Neuron (in vitro differentiated cells): ENCODE results near the gene MAPKAPK2.
"Not testable (repeated sequence)": the region's sequence is repeated elsewhere in the genome, so short reads cannot be mapped to it uniquely, and the experiment has no call there.

Source experiments
- H2AFZ ChIP-seq: one replicate; pipeline ENCODE4 v1.6.1; 2013; ENCODE audit warnings: low read depth, mild to moderate bottlenecking, inconsistent platforms, low read length, moderate library complexity
- H3K27me3 ChIP-seq: one replicate; pipeline ENCODE4 v1.6.1; 2013; ENCODE audit warnings: low read length; ENCODE audit not compliant: insufficient read depth
- H3K36me3 ChIP-seq: one replicate; pipeline ENCODE4 v1.6.1; 2013; ENCODE audit warnings: low read length; ENCODE audit not compliant: insufficient read depth
- H3K4me1 ChIP-seq: one replicate; pipeline ENCODE4 v1.6.1; 2013; ENCODE audit warnings: low read length; ENCODE audit not compliant: insufficient read depth
- H3K4me3 ChIP-seq: 2 replicates; pipeline ENCODE4 v1.5.1; 2013; ENCODE audit warnings: mild to moderate bottlenecking, low read length, moderate library complexity
- H3K9me3 ChIP-seq: one replicate; pipeline ENCODE4 v1.6.1; 2013; ENCODE audit warnings: low read length

Gene MAPKAPK2

DNA sequence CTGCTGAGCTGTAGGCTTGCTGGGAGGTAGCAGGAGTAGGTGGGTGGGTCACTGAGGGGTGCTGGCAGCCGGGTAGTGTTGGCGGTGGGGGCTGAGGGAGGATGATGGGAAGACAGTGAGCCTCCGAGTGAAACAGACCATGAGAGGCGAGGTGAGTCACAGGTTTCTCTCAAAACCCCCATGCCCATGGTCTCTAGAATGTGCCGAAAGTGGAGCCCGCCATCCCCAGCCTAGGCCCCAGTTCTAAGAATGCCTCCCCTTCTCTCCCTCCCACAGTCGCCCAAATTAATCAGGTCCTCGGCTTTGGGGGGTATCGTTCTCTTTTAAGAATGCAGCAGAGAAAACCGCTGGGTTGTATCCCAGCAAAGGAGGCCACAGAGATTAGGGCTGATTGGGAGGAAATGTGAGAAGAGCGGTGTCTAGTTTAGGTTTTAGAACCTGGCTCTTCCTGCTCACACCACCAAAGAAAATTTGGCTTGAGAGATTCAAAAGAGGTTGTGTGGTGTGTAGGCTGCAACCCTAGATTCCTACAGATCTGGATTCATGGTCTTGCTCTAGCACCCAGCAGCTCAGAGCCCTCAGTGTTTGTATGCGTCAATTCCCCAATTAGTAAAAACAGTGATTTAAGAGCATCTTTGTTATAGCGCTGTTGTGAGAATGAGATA lies 58.1 kb downstream of the MAPKAPK2 start:
- Histone ChIP-seq H3K9me3 (no peaks in the 10 kb centered on the region), H3K4me3 (no peak overlapping the region), H3K4me1 (peaks cover 2% of the 10 kb centered on the region), H3K27me3 (peaks cover under 1% of the 10 kb centered on the region), H3K36me3 (no peaks in the 10 kb centered on the region), H2AFZ (no peak overlapping the region)

DNA sequence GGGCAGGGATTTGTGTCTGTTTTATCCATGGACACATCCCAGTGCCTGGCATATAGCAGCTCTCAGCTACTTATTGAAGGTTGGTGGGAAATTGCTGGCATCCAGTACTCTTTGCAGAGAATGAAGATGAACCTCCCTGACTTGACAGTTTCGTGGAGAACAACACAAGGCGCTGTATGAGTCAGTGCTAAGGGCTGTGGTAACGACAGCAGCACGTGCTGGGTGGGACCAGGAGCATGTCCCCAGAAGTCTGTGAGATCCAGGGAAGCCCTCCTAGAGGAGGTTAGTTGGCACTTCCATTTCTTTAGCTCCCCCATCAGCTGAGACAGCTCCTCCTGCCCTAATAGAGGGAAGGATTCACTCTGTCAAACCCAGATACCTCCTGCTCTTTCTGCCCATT lies 60.0 kb downstream of the MAPKAPK2 start:
- Histone ChIP-seq H2AFZ (no peak overlapping the region), H3K4me3 (no peak overlapping the region), H3K27me3 (peaks cover 6% of the 10 kb centered on the region), H3K36me3 (no peaks in the 10 kb centered on the region), H3K4me1 (no peaks in the 10 kb centered on the region), H3K9me3 (no peaks in the 10 kb centered on the region)

DNA sequence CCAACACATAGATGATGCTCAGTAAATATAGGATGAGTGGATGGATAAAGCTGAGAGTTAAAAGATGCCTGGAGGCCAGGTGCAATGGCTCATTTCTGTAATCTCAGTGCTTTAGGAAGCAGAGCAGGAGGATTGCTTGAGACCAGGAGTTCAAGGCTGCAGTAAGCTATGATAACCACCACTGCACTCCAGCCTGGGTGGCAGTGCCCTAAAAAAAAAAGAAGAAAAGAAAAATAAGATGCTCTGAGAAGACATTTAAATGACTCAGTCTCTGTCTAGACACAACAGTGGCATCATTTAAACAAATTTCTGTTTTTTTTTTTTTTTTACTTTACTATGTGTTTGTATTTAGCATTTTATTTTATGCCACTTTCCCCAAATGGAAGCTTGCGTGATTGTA lies 60.6 kb downstream of the MAPKAPK2 start:
- H3K36me3 ChIP-seq = no peaks in the 10 kb centered on the region

DNA sequence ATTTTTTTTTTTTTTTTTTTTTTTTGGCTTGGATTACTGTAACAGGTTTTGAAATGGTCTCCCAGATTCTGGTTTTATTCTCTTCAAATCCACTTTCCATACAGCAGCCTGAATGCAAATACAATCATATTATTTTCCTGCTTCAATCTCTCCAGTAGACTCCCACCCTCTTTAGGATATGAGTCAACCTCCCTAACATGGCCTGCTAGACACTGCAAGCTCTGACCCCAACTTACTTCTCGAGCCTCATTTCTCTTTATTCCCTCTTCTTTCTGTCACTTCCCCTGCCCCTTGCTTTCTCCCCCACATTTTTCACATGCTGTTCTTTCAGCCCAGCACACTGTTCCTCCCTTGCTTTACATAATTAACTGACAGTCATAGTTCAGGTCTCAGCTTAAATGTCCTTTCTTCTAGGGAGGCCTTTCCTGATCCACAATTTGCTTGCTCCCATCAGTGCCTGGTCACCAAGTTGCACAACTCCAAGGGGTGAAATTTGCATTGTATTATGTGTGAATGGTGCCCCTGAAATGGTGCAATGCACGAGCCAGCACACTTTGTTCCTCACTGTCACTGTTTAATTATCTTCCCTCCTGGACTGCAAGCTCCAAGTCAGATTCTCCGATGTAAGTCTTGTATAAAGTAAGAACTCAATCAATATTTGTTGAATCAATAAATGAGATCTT lies 63.8 kb downstream of the MAPKAPK2 start:
- no peaks in the 10 kb centered on the region for H3K9me3 ChIP-seq
- no peak overlapping the region for H2AFZ ChIP-seq
- no peaks in the 10 kb centered on the region for H3K36me3 ChIP-seq
- no peak overlapping the region for H3K4me3 ChIP-seq
- no peaks in the 10 kb centered on the region for H3K4me1 ChIP-seq
- peaks cover 21% of the 10 kb centered on the region for H3K27me3 ChIP-seq

More for the DNA sequence above, 60.6 kb downstream of the MAPKAPK2 start:
- Histone ChIP-seq H3K4me3 (no peak overlapping the region), H3K4me1 (no peaks in the 10 kb centered on the region), H3K27me3 (peaks cover 12% of the 10 kb centered on the region), H2AFZ (no peak overlapping the region), H3K9me3 (no peaks in the 10 kb centered on the region)

DNA sequence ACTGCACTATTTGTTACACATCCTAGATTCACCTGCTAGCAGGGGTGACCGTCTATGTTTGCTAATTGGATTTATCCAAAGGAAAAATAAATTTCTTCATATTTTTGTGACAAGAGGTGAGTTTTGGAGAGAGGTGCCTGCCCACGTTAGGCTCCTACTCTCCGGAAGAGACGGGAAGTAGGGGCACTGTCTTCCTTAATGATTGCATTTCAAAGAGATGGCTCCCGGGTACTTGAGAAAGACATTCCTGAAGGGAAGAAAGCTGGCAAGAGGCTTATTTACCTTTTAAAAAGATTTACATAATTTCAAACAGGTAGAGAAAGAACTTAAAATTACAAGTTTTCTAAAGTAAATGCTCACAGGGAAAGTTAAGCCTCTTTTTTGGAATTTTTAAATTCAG lies 67.2 kb downstream of the MAPKAPK2 start:
- H3K4me1 ChIP-seq = no peaks in the 10 kb centered on the region

DNA sequence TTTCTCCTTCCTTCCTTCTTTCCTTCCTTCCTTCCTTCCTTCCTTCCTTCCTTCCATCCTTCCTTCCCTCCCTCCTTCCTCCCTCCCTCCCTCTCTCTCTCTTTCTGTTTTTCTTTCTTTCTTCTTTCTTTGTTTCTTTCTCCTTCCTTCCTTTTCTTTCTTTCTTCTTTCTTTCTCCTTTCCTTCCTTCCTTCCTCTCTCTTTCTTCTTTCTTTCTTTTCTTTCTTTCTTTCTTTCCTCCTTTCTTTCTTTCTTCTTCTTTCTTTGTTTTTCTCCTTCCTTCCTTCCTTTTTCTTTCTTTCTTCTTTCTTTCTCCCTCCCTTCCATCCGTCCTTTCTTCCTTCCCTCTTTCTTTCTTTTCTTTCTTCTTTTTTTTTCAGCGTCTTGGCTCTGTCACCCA lies 67.8 kb downstream of the MAPKAPK2 start:
- no peak overlapping the region for H3K4me3 ChIP-seq
- H3K4me1 ChIP-seq = no peaks in the 10 kb centered on the region
- H3K36me3 ChIP-seq = no peaks in the 10 kb centered on the region
- H3K27me3 ChIP-seq = peaks cover 21% of the 10 kb centered on the region
- no peak overlapping the region for H2AFZ ChIP-seq
- no peaks in the 10 kb centered on the region for H3K9me3 ChIP-seq

More for the DNA sequence above, 67.2 kb downstream of the MAPKAPK2 start:
- Histone ChIP-seq H2AFZ (no peak overlapping the region), H3K9me3 (no peaks in the 10 kb centered on the region), H3K36me3 (no peaks in the 10 kb centered on the region), H3K27me3 (peaks cover 21% of the 10 kb centered on the region), H3K4me3 (no peak overlapping the region)

DNA sequence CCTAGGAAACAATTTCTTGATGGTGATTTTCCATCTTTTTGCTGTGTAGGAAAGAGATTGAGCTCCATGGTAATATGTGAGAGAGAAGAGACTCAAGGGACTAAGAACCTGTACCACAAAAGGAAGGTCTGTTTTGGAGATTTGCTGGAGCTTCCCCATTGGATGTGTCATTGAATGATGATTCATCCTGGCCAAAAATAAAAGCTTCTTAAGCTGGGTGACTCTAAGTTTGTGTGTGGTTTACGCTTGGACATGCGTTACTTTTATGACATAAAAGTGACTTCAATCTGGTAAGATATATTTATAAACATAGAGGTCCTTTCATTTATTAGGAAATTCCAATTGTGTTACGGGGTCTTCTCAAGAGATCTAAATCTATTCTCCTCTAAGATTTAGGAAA lies 68.4 kb downstream of the MAPKAPK2 start:
- Histone ChIP-seq H2AFZ (no peak overlapping the region), H3K9me3 (no peaks in the 10 kb centered on the region), H3K27me3 (peaks cover 18% of the 10 kb centered on the region), H3K4me1 (no peaks in the 10 kb centered on the region), H3K4me3 (no peak overlapping the region), H3K36me3 (no peaks in the 10 kb centered on the region)

DNA sequence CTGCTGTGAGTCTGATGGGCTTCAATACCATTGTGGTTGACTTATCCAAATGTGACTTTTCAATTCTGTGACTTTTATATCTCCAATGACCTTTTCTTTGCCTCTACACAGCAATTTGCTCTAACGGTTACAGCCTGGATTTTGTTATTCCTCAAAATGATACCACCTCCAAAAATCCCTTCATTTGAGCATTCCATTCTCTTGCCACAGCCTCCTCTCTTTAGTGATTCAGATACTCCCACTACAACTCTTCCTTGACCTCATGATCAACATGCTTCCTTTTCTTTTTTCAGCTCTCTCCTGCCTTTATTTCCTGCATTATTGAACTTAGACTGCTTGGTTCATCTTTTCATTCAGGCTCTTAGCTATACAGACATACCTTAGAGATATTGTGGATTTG lies 69.3 kb downstream of the MAPKAPK2 start:
- H3K4me1 ChIP-seq = no peaks in the 10 kb centered on the region
- no peaks in the 10 kb centered on the region for H3K9me3 ChIP-seq
- H2AFZ ChIP-seq = no peak overlapping the region
- peaks cover 18% of the 10 kb centered on the region for H3K27me3 ChIP-seq
- no peak overlapping the region for H3K4me3 ChIP-seq
- no peaks in the 10 kb centered on the region for H3K36me3 ChIP-seq

DNA sequence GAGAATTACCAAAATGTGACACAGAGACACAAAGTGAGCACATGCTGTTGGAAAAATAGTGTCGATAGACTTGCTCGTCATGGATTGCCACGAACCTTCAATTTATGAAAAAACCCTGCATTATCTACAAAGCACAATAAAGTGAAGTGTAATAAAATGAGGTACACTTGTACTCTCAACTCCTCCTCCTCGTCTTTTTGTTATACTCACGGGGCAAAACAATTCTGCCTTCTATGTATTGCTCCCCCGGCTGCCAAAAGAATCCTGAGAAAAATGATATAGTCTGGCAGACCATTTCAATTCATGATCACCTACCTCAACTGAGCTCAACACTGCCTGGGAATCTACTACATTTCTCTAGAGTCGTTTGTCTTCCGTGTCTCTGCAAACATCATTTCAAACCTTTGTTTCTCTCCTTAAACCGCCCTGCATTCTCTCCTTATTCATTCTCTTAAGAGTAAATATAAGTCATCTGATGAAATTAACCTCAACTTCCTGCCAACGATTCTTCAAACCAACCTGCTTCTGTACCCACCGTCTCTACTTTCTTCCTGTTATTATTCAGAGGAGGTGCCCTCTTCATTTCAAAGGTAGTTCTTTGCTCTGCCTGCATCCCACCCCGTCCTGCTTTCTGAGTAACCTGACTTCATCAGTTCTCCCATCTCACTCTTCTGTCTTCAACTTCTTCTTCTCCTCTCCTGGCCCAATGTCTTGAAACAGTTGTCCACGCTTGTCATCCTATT lies 73.0 kb downstream of the MAPKAPK2 start:
- Histone ChIP-seq H3K4me3 (no peak overlapping the region), H3K4me1 (no peaks in the 10 kb centered on the region), H3K36me3 (no peaks in the 10 kb centered on the region), H3K9me3 (no peaks in the 10 kb centered on the region), H3K27me3 (no peaks in the 10 kb centered on the region), H2AFZ (no peak overlapping the region)

DNA sequence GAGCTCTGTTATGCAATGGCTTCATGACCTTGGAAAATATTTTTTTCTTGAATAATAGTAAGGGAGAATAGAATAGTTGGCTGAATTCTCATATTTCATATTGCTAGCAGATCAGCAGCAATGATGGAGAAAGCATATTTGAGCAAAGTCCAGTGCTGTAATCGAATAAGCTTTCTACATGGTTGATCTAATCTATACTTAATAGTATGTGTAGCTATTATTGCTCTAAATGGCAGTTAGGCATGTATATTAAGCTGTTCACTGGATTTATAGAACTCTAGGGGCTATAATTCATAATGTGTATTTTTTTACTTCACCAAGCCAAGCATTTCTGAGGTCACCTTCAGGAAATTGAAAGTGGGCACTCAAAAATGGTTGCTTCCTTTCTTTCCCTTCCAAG lies 75.9 kb downstream of the MAPKAPK2 start:
- H3K27me3 ChIP-seq = no peaks in the 10 kb centered on the region
- no peak overlapping the region for H3K4me3 ChIP-seq
- no peaks in the 10 kb centered on the region for H3K36me3 ChIP-seq
- H2AFZ ChIP-seq = no peak overlapping the region
- H3K9me3 ChIP-seq = no peaks in the 10 kb centered on the region
- no peaks in the 10 kb centered on the region for H3K4me1 ChIP-seq

DNA sequence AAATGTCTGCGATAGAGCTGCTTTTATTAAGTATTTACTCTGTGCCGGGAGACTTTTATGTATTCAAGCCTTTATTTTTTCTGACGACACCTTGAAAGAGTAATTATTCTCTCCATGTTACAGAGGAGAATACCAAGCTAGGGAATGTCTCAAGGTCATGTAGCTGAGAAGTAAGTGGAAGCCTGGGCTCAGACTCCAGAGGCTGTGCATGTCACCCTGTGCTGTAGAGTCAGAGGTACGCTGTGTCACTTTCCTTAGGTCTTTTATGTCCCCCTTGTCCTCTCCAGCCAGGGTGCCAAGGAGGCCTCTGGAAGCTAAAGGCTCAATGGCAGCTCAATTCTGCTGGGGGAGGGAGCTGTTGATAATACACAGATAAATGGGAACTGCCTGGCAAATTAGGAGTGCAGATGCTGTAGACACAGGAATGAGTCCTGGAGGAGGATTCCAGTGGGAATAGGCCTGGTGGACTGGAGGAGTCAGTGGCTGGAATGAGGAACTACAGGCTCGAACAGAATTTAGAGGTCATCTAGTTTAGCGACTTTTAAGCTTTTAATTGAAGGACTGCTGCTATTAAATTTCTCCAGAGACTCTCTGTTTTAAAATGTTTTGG lies 76.6 kb downstream of the MAPKAPK2 start:
- H3K36me3 ChIP-seq = no peaks in the 10 kb centered on the region
- H2AFZ ChIP-seq = no peak overlapping the region
- no peak overlapping the region for H3K4me3 ChIP-seq
- no peaks in the 10 kb centered on the region for H3K27me3 ChIP-seq
- H3K9me3 ChIP-seq = no peaks in the 10 kb centered on the region
- no peaks in the 10 kb centered on the region for H3K4me1 ChIP-seq

DNA sequence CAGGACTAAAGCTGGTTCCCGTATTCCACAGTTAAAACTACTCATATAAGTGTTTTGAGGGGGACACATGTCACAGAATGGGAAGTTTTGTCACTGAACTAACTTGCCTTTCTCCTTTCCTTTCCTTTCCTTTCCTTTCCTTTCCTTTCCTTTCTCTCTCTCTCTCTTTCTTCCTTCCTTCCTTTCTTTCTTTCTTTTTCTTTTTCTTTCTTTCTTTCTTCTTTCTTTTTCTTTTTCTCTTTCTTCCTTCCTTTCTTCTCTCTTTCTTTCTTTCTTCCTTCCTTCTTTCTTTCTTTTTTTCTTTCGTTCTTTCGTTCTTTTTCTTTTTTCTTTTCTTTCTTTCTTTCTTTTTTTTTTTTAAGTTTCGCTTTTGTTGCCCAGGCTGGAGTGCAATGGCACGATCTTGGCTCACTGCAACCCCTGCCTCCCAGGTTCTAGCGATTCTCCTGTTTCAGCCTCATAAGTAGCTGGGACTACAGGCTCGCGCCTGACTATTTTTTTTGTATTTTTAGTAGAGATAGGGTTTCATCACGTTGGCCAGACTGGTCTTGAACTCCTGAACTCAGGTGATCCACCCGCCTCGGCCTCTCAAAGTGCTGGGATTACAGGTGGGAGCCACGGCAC lies 78.1 kb downstream of the MAPKAPK2 start:
- not testable (repeated sequence) for H3K4me3 ChIP-seq, H2AFZ ChIP-seq, H3K4me1 ChIP-seq, H3K9me3 ChIP-seq, H3K27me3 ChIP-seq, H3K36me3 ChIP-seq

DNA sequence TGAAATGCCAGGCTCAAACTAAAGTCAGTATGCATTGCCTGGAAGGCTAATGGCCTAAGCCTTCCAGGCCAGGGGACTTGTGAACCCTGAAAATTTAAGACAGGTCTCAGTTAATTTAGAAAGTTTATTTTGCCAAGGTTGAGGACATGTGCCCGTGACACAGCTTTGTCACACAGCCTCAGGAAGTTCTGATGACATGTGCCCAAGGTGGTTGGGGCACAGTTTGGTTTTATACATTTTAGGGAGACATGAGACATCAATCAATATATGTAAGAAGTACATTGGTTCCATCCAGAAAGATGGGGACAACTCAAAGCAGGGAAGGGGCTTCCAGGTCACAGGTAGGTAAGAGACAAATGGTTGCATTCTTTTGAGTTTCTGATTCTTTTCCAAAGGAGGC lies 81.1 kb downstream of the MAPKAPK2 start:
- H3K9me3 ChIP-seq, H2AFZ ChIP-seq, H3K36me3 ChIP-seq, H3K4me3 ChIP-seq, H3K4me1 ChIP-seq: not testable (repeated sequence)
- peaks cover 17% of the 10 kb centered on the region for H3K27me3 ChIP-seq
